Measurements from ENCODE around the gene FKTN.
"Not testable (repeated sequence)": the region's sequence is repeated elsewhere in the genome, so short reads cannot be mapped to it uniquely, and the experiment has no call there.

FKTN gene

GRCh38 chr9:105557804-105558610, at the start of gene FKTN:
Gene FKTN (plus strand): TSS chr9:105558131. CDS start chr9:105575033, 16,902 bp downstream.
- DNase-seq (ENCODE audit: low read depth in 2 of 2) = peak; percentile 70 to 78

DNA sequence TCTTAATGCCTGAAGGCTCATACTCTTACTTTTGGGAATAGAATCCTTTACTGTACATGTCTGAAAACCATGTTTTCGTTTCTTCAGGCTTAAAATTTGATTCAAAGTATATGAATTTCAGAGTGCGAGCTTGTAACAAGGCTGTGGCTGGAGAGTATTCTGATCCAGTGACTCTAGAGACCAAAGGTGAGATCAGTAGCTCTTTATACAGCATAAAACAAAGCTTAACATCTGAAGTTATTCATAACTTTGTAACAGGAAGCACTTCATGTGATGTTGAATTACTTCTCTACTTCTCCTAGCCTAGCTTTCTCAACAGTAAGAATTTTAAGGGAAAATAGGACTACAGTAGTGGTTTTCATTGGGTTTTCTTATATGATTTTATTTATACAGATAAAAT, 49.4 kb upstream of the FKTN start:
- no peak for DNase-seq (ENCODE audit: low read depth in 2 of 2)

GRCh38 chr9:105510024-105510423, 47.9 kb upstream of the FKTN start:
- no peak for DNase-seq (ENCODE audit: low read depth in 2 of 2)

DNA sequence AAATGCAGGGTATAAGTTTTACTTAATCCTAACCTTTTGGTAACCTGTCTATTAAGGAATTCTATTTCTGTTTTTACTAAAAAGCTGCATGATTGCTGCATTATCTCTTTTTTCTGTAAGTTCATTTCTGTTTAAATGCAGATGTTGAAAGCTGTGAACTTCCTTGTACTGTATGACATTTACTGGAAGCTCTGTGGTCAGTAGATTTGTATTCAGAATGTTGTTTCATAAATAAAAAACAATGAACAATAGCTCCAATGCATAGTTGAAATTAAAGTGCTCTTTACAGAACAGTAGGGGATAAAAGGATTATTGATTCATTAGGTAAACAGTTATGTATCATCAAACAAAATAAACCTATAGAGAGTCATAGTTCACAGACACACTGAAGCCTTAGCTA, 46.5 kb upstream of the FKTN start:
- no peak for DNase-seq (ENCODE audit: low read depth in 2 of 2)

DNA sequence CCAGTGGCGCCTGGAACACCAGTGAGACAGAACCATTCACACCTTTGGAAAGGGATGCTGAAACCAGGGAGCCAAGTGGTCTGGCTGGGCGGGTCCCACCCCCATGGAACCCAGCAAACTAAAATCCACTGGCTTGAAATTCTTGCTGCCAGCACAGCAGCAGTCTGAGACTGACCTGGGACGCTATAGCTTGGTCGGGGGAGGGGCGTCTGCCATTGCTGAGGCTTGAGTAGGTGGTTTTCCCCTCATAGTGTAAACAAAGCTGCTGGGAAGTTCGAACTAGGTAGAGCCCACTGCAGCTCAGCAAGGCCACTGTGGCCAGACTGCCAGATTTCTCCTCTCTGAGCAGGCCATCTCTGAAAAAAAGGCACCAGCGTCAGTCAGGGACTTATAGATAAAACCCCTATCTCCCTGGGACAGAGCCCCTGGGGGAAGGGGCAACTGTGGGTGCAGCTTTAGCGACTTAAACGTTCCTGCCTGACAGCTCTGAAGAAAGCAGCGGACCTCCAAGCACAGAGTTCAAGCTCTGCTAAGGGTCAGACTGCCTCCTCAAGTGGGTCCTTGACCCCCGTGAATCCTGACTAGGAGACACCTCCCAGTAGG, 42.0 kb upstream of the FKTN start:
- DNase-seq (ENCODE audit: low read depth in 2 of 2) = no peak

- peak; percentile 8 to 13 for DNase-seq (ENCODE audit: low read depth in 2 of 2)
These were observed 38.1 kb upstream of the FKTN start for GRCh38 chr9:105519710-105520369.

- not testable (repeated sequence) for DNase-seq (ENCODE audit: low read depth in 2 of 2)
These were observed 36.9 kb upstream of the FKTN start for GRCh38 chr9:105520992-105521391.

- not testable (repeated sequence) for DNase-seq (ENCODE audit: low read depth in 2 of 2)
These were observed 35.1 kb upstream of the FKTN start for GRCh38 chr9:105522618-105523385.

- DNase-seq (ENCODE audit: low read depth in 2 of 2) = no peak
These were observed 26.4 kb upstream of the FKTN start for GRCh38 chr9:105531530-105531929.

DNA sequence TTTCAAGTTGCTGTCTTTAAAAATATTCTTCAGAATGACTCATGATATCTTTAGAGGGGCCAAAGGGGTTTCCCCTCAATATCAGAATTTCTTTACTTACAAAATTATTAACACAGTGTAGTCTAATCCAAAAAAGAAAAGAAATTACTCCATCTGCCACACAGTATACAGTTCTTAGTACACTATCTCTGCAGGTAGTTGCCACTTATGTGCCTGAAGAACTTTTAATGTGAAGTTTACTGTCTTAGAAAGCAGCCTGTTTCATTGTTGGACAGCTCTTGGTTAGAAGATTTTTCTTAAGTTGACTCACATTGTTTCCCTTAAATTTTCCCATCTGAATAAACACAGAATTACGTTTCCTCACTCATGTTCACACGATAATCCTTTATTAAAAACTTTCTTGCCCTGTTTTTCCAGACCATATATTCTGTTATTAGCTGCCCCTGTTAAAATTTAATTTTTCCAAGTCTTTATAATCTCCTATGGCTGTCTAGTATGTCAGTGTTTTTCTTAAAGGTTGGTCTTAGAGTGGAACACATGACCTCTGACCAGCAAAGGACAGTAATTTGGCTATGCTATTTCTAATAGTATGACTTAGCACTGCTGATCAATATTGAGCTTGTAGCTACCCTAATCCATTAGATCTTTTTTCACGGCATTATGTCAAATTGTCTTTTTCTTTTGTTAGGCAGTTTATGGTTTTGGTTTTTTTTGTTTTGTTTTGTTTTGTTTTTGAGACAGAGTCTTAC, 21.8 kb upstream of the FKTN start:
- no peak for DNase-seq (ENCODE audit: low read depth in 2 of 2)

DNA sequence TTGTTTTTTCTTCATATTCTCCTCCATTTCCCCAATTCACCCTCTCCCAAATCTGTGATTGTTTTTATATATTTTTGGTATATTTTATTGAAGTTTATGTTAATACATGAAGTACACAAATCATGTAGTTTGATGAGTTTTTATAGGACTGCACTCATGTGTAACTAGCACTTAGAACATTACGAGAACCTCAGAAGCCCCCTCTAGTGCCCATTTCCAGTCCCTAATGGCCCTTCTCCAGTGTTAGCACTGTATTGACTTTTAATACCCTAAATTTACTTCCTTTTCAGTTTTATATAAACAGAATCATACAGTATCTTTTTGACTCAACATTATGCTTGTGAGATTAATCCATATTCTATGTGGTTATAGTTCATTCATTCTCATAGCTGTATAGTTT, 18.5 kb upstream of the FKTN start:
- DNase-seq (ENCODE audit: low read depth in 2 of 2) = no peak

DNA sequence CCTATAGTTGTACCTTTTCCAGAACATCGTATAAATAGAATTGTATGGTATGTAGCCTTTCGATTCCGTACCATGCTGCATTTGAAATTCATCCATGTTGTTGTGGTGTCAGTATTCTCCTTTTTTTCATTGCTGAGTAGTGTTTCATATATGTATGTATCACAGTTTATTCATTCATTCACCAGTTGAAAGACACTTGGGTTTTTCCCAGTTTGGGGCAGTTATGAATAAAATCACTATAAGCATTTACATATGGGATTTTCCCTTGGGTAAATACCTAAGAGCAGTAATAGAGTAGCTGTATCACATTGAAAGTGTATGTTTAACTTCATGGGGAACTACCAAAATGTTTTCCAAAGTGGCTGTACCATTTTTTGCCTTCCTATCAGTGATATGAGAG, 16.1 kb upstream of the FKTN start:
- no peak for DNase-seq (ENCODE audit: low read depth in 2 of 2)

- no peak for DNase-seq (ENCODE audit: low read depth in 2 of 2)
These were observed 3.9 kb upstream of the FKTN start for GRCh38 chr9:105554042-105554441.

- no peak for DNase-seq (ENCODE audit: low read depth in 2 of 2)
These were observed 14.5 kb downstream of the FKTN start for GRCh38 chr9:105572455-105572854.

- DNase-seq (ENCODE audit: low read depth in 2 of 2) = not testable (repeated sequence)
These were observed 22.0 kb downstream of the FKTN start for GRCh38 chr9:105579952-105580351.

- not testable (repeated sequence) for DNase-seq (ENCODE audit: low read depth in 2 of 2)
These were observed 23.6 kb downstream of the FKTN start for GRCh38 chr9:105581550-105581949.

GRCh38 chr9:105593145-105593544, 35.2 kb downstream of the FKTN start:
- no peak for DNase-seq (ENCODE audit: low read depth in 2 of 2)

DNA sequence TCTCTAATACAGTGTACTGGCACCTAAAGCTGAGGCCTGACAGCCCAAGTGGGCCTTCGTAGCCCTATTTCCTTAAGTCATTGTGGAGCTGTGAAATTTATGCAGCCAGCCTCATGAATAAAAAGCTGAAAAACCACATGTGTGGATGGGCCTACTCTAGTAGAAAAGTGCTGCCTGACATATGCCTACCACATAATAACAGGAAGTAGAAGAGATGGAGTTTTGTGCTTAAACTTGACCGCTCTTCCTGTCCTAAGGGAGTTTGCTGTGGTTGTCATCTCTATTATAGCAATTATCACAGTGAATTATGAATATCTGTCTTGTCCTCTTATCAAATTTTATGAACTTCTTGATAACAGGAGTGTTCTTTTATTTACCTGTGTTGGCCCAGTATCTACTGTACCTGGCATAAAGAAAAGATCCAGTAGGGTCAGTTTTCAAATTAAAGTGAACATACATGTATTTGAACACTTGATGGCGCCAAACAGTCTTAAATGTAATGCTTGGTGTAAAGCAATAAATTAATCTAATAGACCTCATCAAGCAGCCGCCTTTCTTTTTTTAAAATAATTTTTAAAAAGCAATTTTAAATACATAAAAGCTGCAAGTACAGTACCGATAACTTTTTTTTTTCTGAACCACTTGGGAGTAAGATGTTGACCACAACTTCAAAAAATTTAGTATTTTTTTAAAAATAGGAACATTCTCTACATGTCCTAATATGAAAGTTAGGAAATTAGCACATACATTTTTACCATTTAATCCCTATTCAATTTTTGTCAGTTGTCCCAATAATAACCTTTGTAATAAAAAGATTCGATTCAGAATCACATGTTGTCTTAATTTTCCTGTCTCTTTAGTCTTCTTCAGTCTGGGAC, 51.0 kb downstream of the FKTN start:
- DNase-seq (ENCODE audit: low read depth in 2 of 2) = no peak

- no peak for DNase-seq (ENCODE audit: low read depth in 2 of 2)
These were observed 63.1 kb downstream of the FKTN start for GRCh38 chr9:105621001-105621400.

- DNase-seq (ENCODE audit: low read depth in 2 of 2) = no peak
These were observed 67.2 kb downstream of the FKTN start for GRCh38 chr9:105625088-105625487.
